Neuronal stem cell (in vitro differentiated cells): ENCODE results near the gene MUC5AC.
A peak's percentile ranks its signal among the peaks of the same experiment; 100 is the strongest.
"Not testable (repeated sequence)": the region's sequence is repeated elsewhere in the genome, so short reads cannot be mapped to it uniquely, and the experiment has no call there.

Experiments
- DNase-seq: peaks from one replicate; pipeline ENCODE4 v3.0.0-alpha.2; 2013; ENCODE audit warnings: low spot score
- H2AFZ ChIP-seq: one replicate; pipeline ENCODE4 v1.6.1; 2013; ENCODE audit warnings: mild to moderate bottlenecking, low read length, inconsistent platforms
- H2AK5ac ChIP-seq: 2 replicates; pipeline ENCODE4 v1.6.1; 2013; ENCODE audit warnings: low read depth, mild to moderate bottlenecking, inconsistent platforms, low read length, moderate library complexity, mixed read lengths
- H2BK120ac ChIP-seq: 2 replicates; pipeline ENCODE4 v1.6.1; 2013; ENCODE audit warnings: low read depth, mild to moderate bottlenecking, inconsistent platforms, low read length, moderate library complexity, mixed read lengths
- H2BK12ac ChIP-seq: one replicate; pipeline ENCODE4 v1.6.1; 2013; ENCODE audit warnings: low read length, inconsistent platforms
- H2BK15ac ChIP-seq: 2 replicates; pipeline ENCODE4 v1.6.1; 2013; ENCODE audit warnings: mild to moderate bottlenecking, low read length, inconsistent platforms, mixed read lengths
- H2BK5ac ChIP-seq: one replicate; pipeline ENCODE4 v1.6.1; 2013; ENCODE audit warnings: inconsistent platforms, mild to moderate bottlenecking, low read length, moderate library complexity
- H3K14ac ChIP-seq: one replicate; pipeline ENCODE4 v1.6.1; 2013; ENCODE audit warnings: low read length, inconsistent platforms
- H3K18ac ChIP-seq: 2 replicates; pipeline ENCODE4 v1.6.1; 2013; ENCODE audit warnings: low read length, inconsistent platforms
- H3K23ac ChIP-seq: 2 replicates; pipeline ENCODE4 v1.6.1; 2013; ENCODE audit warnings: low read depth, mild to moderate bottlenecking, mixed read lengths, low read length, inconsistent platforms; ENCODE audit not compliant: poor library complexity
- H3K27ac ChIP-seq: replicated peaks from 3 replicates; pipeline ENCODE4 v1.5.1; 2013; ENCODE audit warnings: low read length, inconsistent platforms
- H3K27me3 ChIP-seq, 3 experiments: 2 replicates each; pipeline ENCODE4 v1.6.1; 2013; ENCODE audit warnings: low read length in 3 of 3, mild to moderate bottlenecking in 2 of 3, inconsistent platforms in 1 of 3, low read depth in 1 of 3, mixed read lengths in 1 of 3, moderate library complexity in 1 of 3; ENCODE audit not compliant: control insufficient read depth in 3 of 3, insufficient read depth in 3 of 3
- H3K36me3 ChIP-seq, 2 donors: replicated peaks in 1 of 2; 2 replicates each; pipeline ENCODE4 v1.6.1; 2013; ENCODE audit warnings: low read length in 2 of 2; ENCODE audit not compliant: control insufficient read depth in 2 of 2, insufficient read depth in 2 of 2
- H3K4ac ChIP-seq: 2 replicates; pipeline ENCODE4 v1.6.1; 2013; ENCODE audit warnings: inconsistent platforms, mild to moderate bottlenecking, low read length, moderate library complexity
- H3K4me1 ChIP-seq, 2 donors: 1 replicate in 1 of 2; 2 replicates in 1 of 2; pipeline ENCODE4 v1.6.1; 2013; ENCODE audit warnings: low read length in 2 of 2, low read depth in 1 of 2; ENCODE audit not compliant: control insufficient read depth in 2 of 2, insufficient read depth in 1 of 2
- H3K4me2 ChIP-seq: one replicate; pipeline ENCODE4 v1.6.1; 2013; ENCODE audit warnings: mild to moderate bottlenecking, low read length, inconsistent platforms; ENCODE audit not compliant: insufficient read depth, poor library complexity, severe bottlenecking
- H3K4me3 ChIP-seq, 2 donors: 2 replicates each; pipeline ENCODE4 v1.5.1; 2013; ENCODE audit warnings: low read length in 2 of 2, mild to moderate bottlenecking in 2 of 2, inconsistent platforms in 1 of 2, moderate library complexity in 1 of 2
- H3K79me1 ChIP-seq: one replicate; pipeline ENCODE4 v1.6.1; 2013; ENCODE audit warnings: low read depth, mild to moderate bottlenecking, inconsistent platforms, low read length, moderate library complexity
- H3K9ac ChIP-seq: one replicate; pipeline ENCODE4 v1.6.1; 2013; ENCODE audit warnings: mild to moderate bottlenecking, low read depth, low read length, inconsistent platforms; ENCODE audit not compliant: poor library complexity
- H3K9me3 ChIP-seq, 2 donors: replicated peaks in 1 of 2; 2 replicates each; pipeline versions ENCODE3 to v1.6.1; 2013; ENCODE audit warnings: low read length in 2 of 2, mild to moderate bottlenecking in 2 of 2, inconsistent platforms in 1 of 2, low read depth in 1 of 2, mixed read lengths in 1 of 2, moderate library complexity in 1 of 2; ENCODE audit not compliant: control insufficient read depth in 2 of 2, insufficient read depth in 1 of 2
- H4K8ac ChIP-seq: one replicate; pipeline ENCODE4 v1.6.1; 2013; ENCODE audit warnings: low read depth, mild to moderate bottlenecking, inconsistent platforms, low read length, moderate library complexity
- H4K91ac ChIP-seq: one replicate; pipeline ENCODE4 v1.6.1; 2013; ENCODE audit warnings: low read length, low read depth, mild to moderate bottlenecking, inconsistent platforms; ENCODE audit not compliant: poor library complexity
- WGBS, 2 donors: extraction: QIAGEN DNeasy Blood & Tissue Kit; methylation state at CpG; one replicate each; pipeline ENCODE4 v1.1.7; 2013; ENCODE audit warnings: missing lambda C conversion rate in 2 of 2, mixed read lengths in 1 of 2; ENCODE audit not compliant: insufficient read length in 2 of 2, insufficient replicate concordance in 1 of 2; ENCODE audit errors: extremely low coverage in 2 of 2; 5-methylcytosine and 5-hydroxymethylcytosine counted together

The MUC5AC gene

DNA sequence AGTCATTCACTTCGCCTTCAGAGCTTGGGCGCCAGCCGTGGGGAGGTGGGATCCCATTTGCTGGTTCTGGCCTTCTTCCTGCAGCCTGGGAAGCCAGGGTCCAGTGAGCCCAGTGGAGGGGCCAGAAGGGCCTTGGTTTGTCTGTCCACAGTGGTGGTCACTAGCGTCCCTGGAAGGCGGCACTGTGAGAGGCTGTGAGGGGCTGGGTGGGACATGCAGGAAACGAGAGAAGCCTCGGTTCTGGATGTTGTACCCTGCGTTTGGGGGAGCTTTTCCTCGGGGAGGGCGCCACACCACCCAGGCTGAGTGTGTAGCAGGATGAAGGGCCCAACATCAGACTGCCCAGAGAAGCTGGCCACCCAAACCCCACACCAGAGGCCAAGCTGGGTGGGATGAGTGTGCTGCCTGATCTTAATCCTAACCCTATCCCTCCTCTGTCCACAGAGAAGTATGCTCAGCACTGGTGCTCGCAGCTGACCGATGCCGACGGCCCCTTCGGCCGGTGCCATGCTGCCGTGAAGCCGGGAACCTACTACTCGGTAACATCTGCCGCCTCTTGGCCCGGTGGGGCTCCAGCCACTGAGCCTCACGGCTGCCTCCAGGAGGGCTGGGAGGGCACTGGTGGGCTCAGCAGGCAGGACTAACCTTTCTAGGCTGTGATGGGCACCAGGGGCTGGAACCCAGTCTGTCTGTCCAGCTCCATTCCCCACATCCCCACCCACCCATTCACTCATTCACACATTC lies 14.4 kb downstream of the MUC5AC start:
- Histone ChIP-seq H4K91ac (no peak overlapping the region), H3K14ac (peak overlapping the region; percentile 21), H2BK12ac (no peak overlapping the region), H3K79me1 (no peaks in the 10 kb centered on the region), H3K4me3 (peak overlapping the region in 1 of 2 donors; percentile 28), H2AK5ac (no peak overlapping the region), H2AFZ (no peak overlapping the region), H3K9ac (no peak overlapping the region), H2BK15ac (no peak overlapping the region), H2BK120ac (no peak overlapping the region), H3K27me3 (no peaks in the 10 kb centered on the region), H3K4ac (no peak overlapping the region), H3K36me3 (no peaks in the 10 kb centered on the region), H2BK5ac (peak overlapping the region; percentile 75), H3K4me2 (no peak overlapping the region), H4K8ac (no peak overlapping the region), H3K23ac (no peak overlapping the region), H3K27ac (no peak overlapping the region), H3K4me1 (no peaks in the 10 kb centered on the region), H3K18ac (peak overlapping the region; percentile 64), H3K9me3 (peaks cover 6 to 24% of the 10 kb centered on the region in 2 donors)
- WGBS, 2 donors = no CpG with 5 or more reads among the region's 22 CpGs
- no peak for DNase-seq

DNA sequence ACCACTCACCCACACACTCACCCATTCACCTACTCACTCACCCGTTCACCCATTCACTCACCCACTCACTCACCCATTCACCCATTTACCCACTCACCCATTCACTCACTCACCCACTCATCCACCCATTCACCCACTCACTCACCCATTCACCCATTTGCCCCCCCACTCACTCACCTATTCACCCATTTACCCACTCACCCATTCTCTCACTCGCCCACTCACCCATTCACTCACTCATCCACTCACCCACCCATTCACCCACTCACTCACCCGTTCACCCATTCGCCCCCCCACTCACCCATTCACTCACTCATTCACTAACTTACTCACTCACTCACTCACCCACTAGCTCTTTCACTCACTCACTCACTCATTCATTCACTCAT lies 15.0 kb downstream of the MUC5AC start:
- 100% methylated on average over 2 of the region's 4 CpGs; no CpG with 5 or more reads in 1 of the 2 donors for WGBS, 2 donors
- Histone ChIP-seq H4K8ac (no peak overlapping the region), H3K79me1 (no peaks in the 10 kb centered on the region), H3K27me3 (no peaks in the 10 kb centered on the region), H3K18ac (no peak overlapping the region), H3K9me3 (peaks cover 6 to 24% of the 10 kb centered on the region in 2 donors), H3K27ac (no peak overlapping the region), H3K4me2 (no peak overlapping the region), H4K91ac (no peak overlapping the region), H3K23ac (no peak overlapping the region), H3K36me3 (no peaks in the 10 kb centered on the region), H3K9ac (no peak overlapping the region), H2BK15ac (no peak overlapping the region), H3K4me3 (no peak overlapping the region), H3K4me1 (no peaks in the 10 kb centered on the region), H2AK5ac (no peak overlapping the region), H2AFZ (no peak overlapping the region), H2BK120ac (no peak overlapping the region), H2BK12ac (no peak overlapping the region), H2BK5ac (no peak overlapping the region), H3K4ac (no peak overlapping the region), H3K14ac (no peak overlapping the region)
- DNase-seq = no peak

DNA sequence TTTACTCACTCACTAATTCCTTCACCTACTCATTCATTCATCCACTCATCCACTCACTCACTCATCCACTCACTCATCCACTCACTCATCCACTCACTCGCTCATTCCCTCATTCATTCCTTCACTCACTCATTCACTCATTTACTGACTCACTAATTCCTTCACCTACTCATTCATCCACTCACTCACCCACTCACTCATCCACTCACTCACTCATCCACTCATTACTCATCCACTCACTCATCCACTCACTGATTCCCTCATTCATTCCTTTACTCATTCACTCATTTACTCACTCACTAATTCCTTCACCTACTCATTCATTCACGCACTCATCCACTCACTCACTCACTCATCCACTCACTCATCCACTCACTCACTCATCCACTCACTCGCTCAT lies 15.6 kb downstream of the MUC5AC start:
- not testable (repeated sequence) for H3K14ac ChIP-seq, H2BK120ac ChIP-seq, H3K4ac ChIP-seq, H3K4me2 ChIP-seq, H3K9ac ChIP-seq, H2BK15ac ChIP-seq, H2AK5ac ChIP-seq, H3K36me3 ChIP-seq, H3K4me1 ChIP-seq, H4K91ac ChIP-seq, H2AFZ ChIP-seq, H3K79me1 ChIP-seq, H3K27ac ChIP-seq, H2BK5ac ChIP-seq, H2BK12ac ChIP-seq, H3K4me3 ChIP-seq, H3K23ac ChIP-seq, H3K18ac ChIP-seq, H4K8ac ChIP-seq, DNase-seq, H3K27me3 ChIP-seq
- H3K9me3 ChIP-seq = peaks cover 6 to 24% of the 10 kb centered on the region in 2 donors
- 100% methylated on average over 1 of the region's 3 CpGs for WGBS, 2 donors

DNA sequence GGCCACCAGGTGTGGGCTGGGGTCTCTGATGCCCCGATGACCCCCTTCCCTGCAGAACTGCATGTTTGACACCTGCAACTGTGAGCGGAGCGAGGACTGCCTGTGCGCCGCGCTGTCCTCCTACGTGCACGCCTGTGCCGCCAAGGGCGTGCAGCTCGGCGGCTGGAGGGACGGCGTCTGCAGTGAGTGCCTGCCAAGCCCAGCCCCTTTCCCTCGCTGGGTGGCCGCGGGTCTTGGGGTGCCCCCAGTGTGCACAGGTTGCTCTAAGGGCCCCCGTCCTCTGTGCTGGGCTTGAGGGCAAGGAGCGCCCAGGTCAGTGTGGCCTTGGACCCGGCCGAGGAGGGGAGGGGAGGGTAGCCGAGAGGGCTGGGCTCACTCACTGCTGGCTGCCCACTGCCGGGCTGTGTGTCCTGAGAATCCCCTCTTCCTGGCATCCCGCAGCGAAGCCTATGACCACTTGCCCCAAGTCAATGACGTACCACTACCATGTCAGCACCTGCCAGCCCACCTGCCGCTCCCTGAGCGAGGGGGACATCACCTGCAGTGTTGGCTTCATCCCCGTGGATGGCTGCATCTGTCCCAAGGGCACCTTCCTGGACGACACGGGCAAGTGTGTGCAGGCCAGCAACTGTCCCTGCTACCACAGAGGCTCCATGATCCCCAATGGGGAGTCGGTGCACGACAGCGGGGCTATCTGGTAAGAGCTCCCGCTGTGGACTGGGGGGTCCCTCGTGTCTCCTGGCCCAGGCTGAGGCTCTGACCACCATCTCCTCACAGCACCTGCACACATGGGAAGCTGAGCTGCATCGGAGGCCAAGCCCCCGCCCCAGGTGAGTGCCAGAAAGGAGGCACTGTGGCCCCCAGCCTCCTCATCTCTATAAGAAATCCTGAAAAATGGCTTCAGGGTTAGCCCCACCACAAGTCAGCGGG lies 17.0 kb downstream of the MUC5AC start:
- Histone ChIP-seq H3K4ac (no peak overlapping the region), H3K9me3 (peaks cover 6 to 24% of the 10 kb centered on the region in 2 donors), H3K4me3 (no peak overlapping the region), H3K14ac (peak overlapping the region; percentile 26), H4K8ac (no peak overlapping the region), H3K4me1 (no peaks in the 10 kb centered on the region), H3K27me3 (no peaks in the 10 kb centered on the region), H3K9ac (peak overlapping the region; percentile 5), H3K23ac (no peak overlapping the region), H3K36me3 (no peaks in the 10 kb centered on the region), H2BK5ac (no peak overlapping the region), H2BK12ac (no peak overlapping the region), H2BK15ac (peak overlapping the region; percentile 37), H2AK5ac (no peak overlapping the region), H3K79me1 (no peaks in the 10 kb centered on the region), H3K4me2 (no peak overlapping the region), H4K91ac (no peak overlapping the region), H3K27ac (no peak overlapping the region), H3K18ac (peak overlapping the region; percentile 48), H2AFZ (no peak overlapping the region), H2BK120ac (no peak overlapping the region)
- no CpG with 5 or more reads among the region's 39 CpGs for WGBS, 2 donors
- no peak for DNase-seq
